A549 (cell line): Measurements from ENCODE around the gene NFIX.

Experiments used
- BHLHE40 ChIP-seq: IDR thresholded peaks from 2 replicates; pipeline ENCODE4 v1.6.1; 2012; ENCODE audit warnings: low read depth, low read length, inconsistent platforms
- CEBPB ChIP-seq, 2 experiments: fragments of >200 bp in 1 of 2; sonication (Bioruptor Twin) in 1 of 2; formaldehyde crosslinking in 1 of 2; IDR thresholded peaks; 2 replicates each; pipeline ENCODE4 v1.6.1; 2012 to 2016
- CTCF ChIP-seq: fragments of >200 bp; sonication (Bioruptor Twin); formaldehyde crosslinking; IDR thresholded peaks from 3 replicates; pipeline ENCODE4 v1.5.1; 2016
- HMGXB4 ChIP-seq: fragments of 250-450 bp; sonication (Bioruptor Pico); IDR thresholded peaks from 2 replicates; pipeline ENCODE4 v1.5.0; 2021; ENCODE audit warnings: mild to moderate bottlenecking, moderate library complexity, borderline replicate concordance
- PHF8 ChIP-seq: fragments of 200-600 bp; sonication (generic); IDR thresholded peaks from 2 replicates; pipeline ENCODE4 v1.6.1; 2016; ENCODE audit warnings: low read depth, mild to moderate bottlenecking, antibody characterized with exemption, moderate library complexity, borderline replicate concordance
- RCOR1 ChIP-seq: fragments of 150-350 bp; IDR thresholded peaks from 2 replicates; pipeline ENCODE4 v1.6.1; 2014; ENCODE audit warnings: antibody characterized with exemption, low read length, low read depth
- REST ChIP-seq: fragments of 200-600 bp; sonication (generic); IDR thresholded peaks from 2 replicates; pipeline ENCODE4 v1.6.1; 2016; ENCODE audit warnings: antibody characterized with exemption, mild to moderate bottlenecking, moderate library complexity
- RNF2 ChIP-seq: fragments of 200-600 bp; sonication (generic); IDR thresholded peaks from 2 replicates; pipeline ENCODE4 v1.6.1; 2016; ENCODE audit warnings: low read depth, mild to moderate bottlenecking, antibody characterized with exemption, moderate library complexity, borderline replicate concordance
- TP53 ChIP-seq: fragments of 250-450 bp; sonication (Bioruptor Pico); IDR thresholded peaks from 2 replicates; pipeline ENCODE4 v1.5.0; 2021; ENCODE audit warnings: mild to moderate bottlenecking, moderate library complexity
- ZSCAN20 ChIP-seq: fragments of 250-450 bp; sonication (Bioruptor Pico); IDR thresholded peaks from 2 replicates; pipeline ENCODE4 v1.8.0; 2022; ENCODE audit warnings: mild to moderate bottlenecking, moderate library complexity

- TF ChIP-seq RCOR1 = no peak
- TF ChIP-seq TP53 (CRISPR knock-in tag) = no peak
- TF ChIP-seq RNF2 = no peak
- TF ChIP-seq ZSCAN20 (CRISPR knock-in tag) = no peak
- TF ChIP-seq BHLHE40 = no peak
- TF ChIP-seq PHF8 = no peak
- TF ChIP-seq CTCF = no peak
- TF ChIP-seq CEBPB (IDR thresholded peaks at IDR 0.05) = no peak
- TF ChIP-seq REST = no peak
- no peak for TF ChIP-seq HMGXB4
These were observed 42.0 kb upstream of the NFIX start for GRCh38 chr19:12953138-12953798.
